AG09309 (cell line): ENCODE results near the gene NRXN3.

ENCODE experiments used
- DNase-seq: peaks from one replicate; pipeline ENCODE4 v3.0.0-alpha.2; 2010; ENCODE audit warnings: low read depth
- H3K4me3 ChIP-seq: 2 replicates; pipeline ENCODE4 v1.5.1; 2011; ENCODE audit warnings: mild to moderate bottlenecking, low read depth, low read length, moderate library complexity; ENCODE audit not compliant: control insufficient read depth
- TF ChIP-seq, protein P1 (sequence below): IDR thresholded peaks from 2 replicates; pipeline ENCODE4 v1.5.1; 2011; ENCODE audit warnings: mild to moderate bottlenecking, low read depth, low read length, inconsistent platforms; ENCODE audit not compliant: insufficient read depth, control insufficient read depth; ENCODE audit errors: missing control alignments

The NRXN3 gene

GRCh38 chr14:79332504-79333197, 1162.5 kb downstream of the NRXN3 start:
- H3K4me3 ChIP-seq = no peak overlapping the region
- DNase-seq = no peak
- TF ChIP-seq, protein P1, sequence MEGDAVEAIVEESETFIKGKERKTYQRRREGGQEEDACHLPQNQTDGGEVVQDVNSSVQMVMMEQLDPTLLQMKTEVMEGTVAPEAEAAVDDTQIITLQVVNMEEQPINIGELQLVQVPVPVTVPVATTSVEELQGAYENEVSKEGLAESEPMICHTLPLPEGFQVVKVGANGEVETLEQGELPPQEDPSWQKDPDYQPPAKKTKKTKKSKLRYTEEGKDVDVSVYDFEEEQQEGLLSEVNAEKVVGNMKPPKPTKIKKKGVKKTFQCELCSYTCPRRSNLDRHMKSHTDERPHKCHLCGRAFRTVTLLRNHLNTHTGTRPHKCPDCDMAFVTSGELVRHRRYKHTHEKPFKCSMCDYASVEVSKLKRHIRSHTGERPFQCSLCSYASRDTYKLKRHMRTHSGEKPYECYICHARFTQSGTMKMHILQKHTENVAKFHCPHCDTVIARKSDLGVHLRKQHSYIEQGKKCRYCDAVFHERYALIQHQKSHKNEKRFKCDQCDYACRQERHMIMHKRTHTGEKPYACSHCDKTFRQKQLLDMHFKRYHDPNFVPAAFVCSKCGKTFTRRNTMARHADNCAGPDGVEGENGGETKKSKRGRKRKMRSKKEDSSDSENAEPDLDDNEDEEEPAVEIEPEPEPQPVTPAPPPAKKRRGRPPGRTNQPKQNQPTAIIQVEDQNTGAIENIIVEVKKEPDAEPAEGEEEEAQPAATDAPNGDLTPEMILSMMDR = no peak

- H3K4me3 ChIP-seq = no peak overlapping the region
- TF ChIP-seq, protein P1 = no peak
- no peak for DNase-seq
These were observed 1163.0 kb downstream of the NRXN3 start for GRCh38 chr14:79333198-79333546.

- TF ChIP-seq, protein P1 = no peak
- H3K4me3 ChIP-seq = no peak overlapping the region
- no peak for DNase-seq
These were observed 1164.1 kb downstream of the NRXN3 start for GRCh38 chr14:79334272-79334671.

GRCh38 chr14:79337761-79338160, 1167.6 kb downstream of the NRXN3 start:
- no peak overlapping the region for H3K4me3 ChIP-seq
- DNase-seq = no peak
- TF ChIP-seq, protein P1 = no peak

GRCh38 chr14:79342942-79343341, 1172.8 kb downstream of the NRXN3 start:
- TF ChIP-seq, protein P1 = no peak
- no peak overlapping the region for H3K4me3 ChIP-seq
- no peak for DNase-seq

DNA sequence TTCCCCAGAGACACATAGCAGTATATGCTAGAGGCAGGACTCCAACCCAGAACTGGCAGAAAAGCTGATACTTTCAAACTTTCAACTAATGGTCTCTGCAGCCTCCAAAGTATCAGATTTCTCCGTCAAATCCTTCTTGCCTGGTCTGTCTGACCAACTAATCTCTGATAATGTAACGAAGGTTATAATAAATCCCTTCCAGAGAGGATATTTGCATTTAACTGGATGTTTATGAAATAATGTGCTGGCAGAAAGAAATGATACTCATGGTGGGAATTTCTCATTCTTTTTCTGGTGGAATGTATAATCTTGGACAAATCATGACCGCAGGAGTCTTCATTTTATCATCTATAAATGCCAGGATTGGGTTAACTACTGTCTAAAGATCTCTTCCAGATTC, 1180.8 kb downstream of the NRXN3 start:
- TF ChIP-seq, protein P1 = no peak
- no peak overlapping the region for H3K4me3 ChIP-seq
- DNase-seq = no peak

DNA sequence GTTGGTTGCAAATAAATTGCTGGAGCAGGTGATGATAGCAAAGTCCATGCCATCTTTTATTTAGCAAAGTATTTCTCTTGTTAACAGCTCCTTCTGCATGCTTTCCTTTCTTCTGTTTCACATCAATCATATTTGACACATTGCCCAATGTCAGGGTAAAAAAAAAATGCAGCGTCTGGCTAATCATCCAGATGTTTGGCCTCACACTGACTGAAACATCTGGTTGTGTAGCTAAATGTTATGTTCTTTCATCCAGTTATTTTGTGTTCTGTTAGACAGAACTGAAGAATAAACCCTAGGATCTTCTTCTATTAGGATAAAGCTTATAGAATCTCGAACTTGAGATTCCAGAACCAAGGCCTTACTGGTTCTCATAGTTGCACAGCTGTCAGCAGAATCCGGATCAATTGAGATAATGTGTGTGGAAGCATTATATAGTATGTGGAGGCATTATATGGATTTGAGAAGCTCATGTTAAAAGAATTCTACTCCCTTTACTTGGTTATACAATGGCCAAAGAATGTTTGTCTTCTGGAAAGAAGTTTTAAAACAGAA, 1182.0 kb downstream of the NRXN3 start:
- TF ChIP-seq, protein P1 = no peak
- H3K4me3 ChIP-seq = no peak overlapping the region
- DNase-seq = no peak
